Upper lobe of right lung (tissue), 1 donor: ENCODE measurements around the gene PTPRN2. TPM values are rescaled to one million over a fixed set of nuclear protein-coding genes. Genes with fewer than 3 reads are reported as not detected.

ENCODE experiments used
- ATAC-seq: fragments of 200-7000 bp; cut with Tn5 transposase; one replicate; pipeline ENCODE4 v1.9.1; 2020; ENCODE audit warnings: mild to moderate bottlenecking, moderate library complexity
- DNase-seq: peaks from one replicate; pipeline ENCODE4 v3.0.0-alpha.2; 2020
- H3K27ac ChIP-seq: fragments of 200-600 bp; one replicate; pipeline ENCODE4 v1.8.0; 2022
- H3K27me3 ChIP-seq: fragments of 200-600 bp; one replicate; pipeline ENCODE4 v1.8.0; 2022; ENCODE audit warnings: mild to moderate bottlenecking
- H3K36me3 ChIP-seq: fragments of 200-600 bp; one replicate; pipeline ENCODE4 v1.8.0; 2022
- H3K4me1 ChIP-seq: fragments of 200-600 bp; one replicate; pipeline ENCODE4 v1.8.0; 2022
- H3K4me3 ChIP-seq: fragments of 200-600 bp; one replicate; pipeline ENCODE4 v1.8.0; 2022; ENCODE audit warnings: mild to moderate bottlenecking
- H3K9me3 ChIP-seq: fragments of 200-600 bp; one replicate; pipeline ENCODE4 v1.8.0; 2022
- intact Hi-C: fragments of 100-400 bp; cut with DNase I; formaldehyde crosslinking; loops from one replicate; pipeline ENCODE4 v1.11.0; 2022
- total RNA-seq: library from RNA; stranded (reverse); fragmentation: NEBNext Ultra II Directional; extraction: Animal tissue kit (Norgen Biotek cat#: 25700); gene quantifications from one replicate; pipeline ENCODE4 v1.2.1, GENCODE V29; 2021
- TF ChIP-seq, protein P1 (sequence below): fragments of 200-600 bp; IDR thresholded peaks from one replicate; pipeline ENCODE4 v1.8.0; 2022; ENCODE audit warnings: antibody characterized with exemption
- donor health status: DM: no; HTN: yes; CAD: no; lungs with severe emphysema.

Gene PTPRN2
- total RNA-seq, 1 donor from 2014 or later, result 4.9 TPM

DNA sequence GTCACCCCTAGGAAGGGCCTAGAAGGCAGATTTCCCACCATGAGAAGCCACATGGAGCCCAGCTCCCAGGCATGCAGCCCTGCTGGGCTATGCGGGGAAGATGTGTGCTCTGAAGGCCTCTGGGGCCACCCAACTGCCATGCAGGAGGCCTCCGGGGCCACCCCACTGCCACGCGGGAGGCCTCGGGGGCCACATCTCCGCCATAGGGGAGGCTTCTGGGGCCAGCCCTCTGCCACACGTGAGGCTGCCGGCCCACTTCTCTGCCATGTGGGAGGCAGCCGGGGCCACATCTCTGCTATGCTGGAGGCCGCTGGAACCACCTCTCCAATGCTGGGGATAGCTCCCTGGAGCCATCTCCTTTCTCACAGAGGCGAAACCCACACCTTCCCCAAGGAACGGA, 799.0 kb downstream of the PTPRN2 start:
- Histone ChIP-seq H3K4me1 (no peaks in the 10 kb centered on the region), H3K9me3 (no peaks in the 10 kb centered on the region), H3K27ac (no peak overlapping the region), H3K36me3 (no peaks in the 10 kb centered on the region), H3K4me3 (no peak overlapping the region), H3K27me3 (no peaks in the 10 kb centered on the region)
- ATAC-seq, result no peak
- no peak for DNase-seq
- intact Hi-C loops, result no loop called here
- TF ChIP-seq, protein P1, sequence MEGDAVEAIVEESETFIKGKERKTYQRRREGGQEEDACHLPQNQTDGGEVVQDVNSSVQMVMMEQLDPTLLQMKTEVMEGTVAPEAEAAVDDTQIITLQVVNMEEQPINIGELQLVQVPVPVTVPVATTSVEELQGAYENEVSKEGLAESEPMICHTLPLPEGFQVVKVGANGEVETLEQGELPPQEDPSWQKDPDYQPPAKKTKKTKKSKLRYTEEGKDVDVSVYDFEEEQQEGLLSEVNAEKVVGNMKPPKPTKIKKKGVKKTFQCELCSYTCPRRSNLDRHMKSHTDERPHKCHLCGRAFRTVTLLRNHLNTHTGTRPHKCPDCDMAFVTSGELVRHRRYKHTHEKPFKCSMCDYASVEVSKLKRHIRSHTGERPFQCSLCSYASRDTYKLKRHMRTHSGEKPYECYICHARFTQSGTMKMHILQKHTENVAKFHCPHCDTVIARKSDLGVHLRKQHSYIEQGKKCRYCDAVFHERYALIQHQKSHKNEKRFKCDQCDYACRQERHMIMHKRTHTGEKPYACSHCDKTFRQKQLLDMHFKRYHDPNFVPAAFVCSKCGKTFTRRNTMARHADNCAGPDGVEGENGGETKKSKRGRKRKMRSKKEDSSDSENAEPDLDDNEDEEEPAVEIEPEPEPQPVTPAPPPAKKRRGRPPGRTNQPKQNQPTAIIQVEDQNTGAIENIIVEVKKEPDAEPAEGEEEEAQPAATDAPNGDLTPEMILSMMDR, result no peak

DNA sequence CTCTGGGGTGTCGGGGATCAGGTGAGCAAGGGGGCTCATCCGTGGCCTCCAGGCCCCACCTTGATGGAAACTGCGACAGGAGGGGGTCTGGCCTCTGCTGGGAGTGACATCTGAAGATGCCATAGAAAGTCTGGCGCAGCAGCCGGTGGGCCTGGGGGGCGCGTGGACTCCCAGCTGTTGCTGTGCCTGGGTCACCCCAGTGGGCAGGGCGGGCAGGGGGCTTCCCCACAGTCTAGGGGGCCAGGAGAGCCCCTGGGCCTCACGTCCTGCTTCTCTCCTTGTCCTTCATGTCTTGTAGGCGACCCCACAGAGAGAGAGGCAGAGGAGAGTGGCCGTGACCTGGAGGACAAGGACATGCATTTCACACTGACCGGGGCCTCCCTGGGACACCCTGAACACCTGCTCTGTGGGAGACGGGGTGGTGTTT, 800.3 kb downstream of the PTPRN2 start:
- no peaks in the 10 kb centered on the region for H3K4me1 ChIP-seq
- no peaks in the 10 kb centered on the region for H3K9me3 ChIP-seq
- intact Hi-C loops, result no loop called here
- no peak overlapping the region for H3K4me3 ChIP-seq
- H3K27me3 ChIP-seq, result no peaks in the 10 kb centered on the region
- TF ChIP-seq, protein P1, result no peak
- no peak overlapping the region for H3K27ac ChIP-seq
- DNase-seq (no peak), ATAC-seq (no peak)
- H3K36me3 ChIP-seq, result no peaks in the 10 kb centered on the region

DNA sequence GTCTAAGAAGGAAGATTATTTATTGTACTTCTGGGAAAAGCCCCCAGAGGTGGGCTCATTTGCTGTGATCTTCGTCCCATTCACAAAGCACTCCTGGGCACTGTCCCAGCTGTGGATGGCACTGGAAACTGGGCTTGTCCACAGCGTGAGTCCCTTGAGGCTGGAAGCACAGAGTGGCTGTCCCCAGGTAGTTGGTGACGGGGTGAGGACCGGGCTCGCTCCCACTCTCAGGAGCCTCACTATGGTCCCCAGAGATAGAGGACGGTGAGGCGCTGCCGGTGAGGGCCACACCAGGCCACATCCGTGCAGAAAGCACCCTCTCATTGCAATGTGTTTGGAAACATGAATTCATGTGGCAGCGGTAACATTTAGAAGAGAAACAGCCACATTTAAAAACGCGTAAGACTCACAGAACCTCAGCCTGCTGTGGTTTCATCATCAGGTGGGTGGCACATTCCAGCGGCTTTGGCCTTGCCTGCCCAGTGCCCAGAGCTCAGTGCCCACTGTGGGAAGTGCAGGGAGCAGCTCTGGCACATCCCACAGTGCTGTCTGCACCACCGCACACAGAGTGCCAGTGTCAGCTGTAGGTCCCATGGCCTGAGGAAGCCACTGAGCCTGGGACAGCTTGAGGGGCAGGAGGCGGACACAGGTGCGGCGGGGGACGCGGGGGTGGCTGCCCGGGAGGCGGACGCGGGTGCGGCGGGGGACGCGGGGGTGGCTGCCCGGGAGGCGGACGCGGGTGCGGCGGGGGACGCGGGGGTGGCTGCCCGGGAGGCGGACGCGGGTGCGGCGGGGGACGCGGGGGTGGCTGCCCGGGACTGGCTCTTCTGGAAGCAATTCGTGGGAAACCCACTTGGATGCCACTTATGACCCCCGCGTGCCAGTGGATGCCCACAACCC, 801.0 kb downstream of the PTPRN2 start:
- H3K9me3 ChIP-seq, result no peaks in the 10 kb centered on the region

DNA sequence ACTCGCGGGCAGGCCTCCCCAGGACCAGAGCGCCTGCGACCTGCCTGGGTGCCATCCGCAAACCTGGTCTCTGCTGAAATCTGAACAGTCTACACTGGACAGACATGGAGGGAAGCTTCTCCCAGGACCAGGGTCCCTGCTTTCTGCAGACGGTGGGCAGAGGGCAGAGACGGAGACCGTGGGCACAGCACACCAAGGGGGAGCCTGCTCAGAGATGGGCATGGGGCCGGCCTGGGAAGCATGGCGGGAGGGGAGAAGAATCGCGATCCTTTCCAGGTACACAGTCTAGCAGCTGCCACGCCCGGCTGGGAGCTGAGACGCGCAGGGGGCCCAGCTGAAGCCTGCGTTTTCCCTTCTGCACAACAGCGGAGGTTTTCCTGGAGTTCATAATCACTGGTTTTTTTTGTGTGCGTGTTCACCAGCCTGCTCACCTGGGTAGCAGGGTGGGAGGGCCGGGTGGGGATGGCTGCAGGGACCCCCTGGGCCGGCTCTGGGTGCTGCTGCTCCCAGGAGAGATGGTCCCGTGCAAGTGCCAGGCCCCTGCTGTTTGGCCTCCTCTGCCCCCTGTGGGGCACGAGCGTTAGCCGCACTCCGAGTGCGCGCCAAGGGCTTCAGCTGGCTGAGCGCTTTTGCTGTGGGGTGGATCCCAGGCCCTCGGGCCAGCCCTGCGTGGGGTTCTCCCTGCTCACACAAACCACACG, 802.0 kb downstream of the PTPRN2 start:
- ATAC-seq (no peak), DNase-seq (peak; percentile 55)
- Histone ChIP-seq H3K4me1 (no peaks in the 10 kb centered on the region), H3K36me3 (no peaks in the 10 kb centered on the region), H3K9me3 (no peaks in the 10 kb centered on the region), H3K27me3 (no peaks in the 10 kb centered on the region), H3K4me3 (no peak overlapping the region), H3K27ac (no peak overlapping the region)
- TF ChIP-seq, protein P1, result no peak
- intact Hi-C loops, result no loop called here

More for the DNA sequence above, 801.0 kb downstream of the PTPRN2 start:
- Histone ChIP-seq H3K36me3 (no peaks in the 10 kb centered on the region), H3K4me3 (no peak overlapping the region), H3K27ac (no peak overlapping the region), H3K4me1 (no peaks in the 10 kb centered on the region), H3K27me3 (no peaks in the 10 kb centered on the region)
- ATAC-seq, result no peak
- TF ChIP-seq, protein P1, result no peak
- DNase-seq, result no peak
- intact Hi-C loops, result no loop called here

DNA sequence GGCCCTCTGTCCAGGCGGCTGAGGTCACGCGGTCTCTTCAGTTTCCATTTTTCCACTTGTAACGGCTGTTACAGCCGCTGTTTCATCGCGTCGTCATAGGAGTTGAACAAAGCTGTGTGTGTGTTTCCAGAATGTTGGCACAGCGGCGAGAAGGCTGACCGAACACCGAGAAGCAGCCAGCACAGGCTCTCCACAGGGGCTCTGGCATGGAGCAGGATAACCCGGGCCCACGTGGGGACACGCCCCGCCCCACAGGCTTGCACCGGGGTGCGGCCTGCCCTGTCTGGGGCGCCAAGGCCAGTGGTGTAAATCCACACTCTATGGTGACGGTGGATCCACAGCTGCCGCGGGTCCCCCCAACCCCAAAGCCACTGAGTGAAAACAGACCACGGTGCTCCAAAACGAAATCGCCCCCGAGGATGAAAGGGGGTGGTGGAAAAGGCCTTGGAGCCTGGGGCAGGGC, 802.6 kb downstream of the PTPRN2 start:
- H3K9me3 ChIP-seq, result no peaks in the 10 kb centered on the region
- H3K27me3 ChIP-seq, result no peaks in the 10 kb centered on the region
- TF ChIP-seq, protein P1, result no peak
- H3K36me3 ChIP-seq, result no peaks in the 10 kb centered on the region
- H3K27ac ChIP-seq, result no peak overlapping the region
- no peak for DNase-seq
- H3K4me1 ChIP-seq, result no peaks in the 10 kb centered on the region
- no peak overlapping the region for H3K4me3 ChIP-seq
- intact Hi-C loops, result no loop called here
- ATAC-seq, result no peak
